Calu3 (cell line): ENCODE data around the gene BRIP1. TPM values are rescaled to one million over a fixed set of nuclear protein-coding genes. Genes with fewer than 3 reads are reported as not detected.

Source experiments
- BruUV-seq: library from RNA; stranded (reverse); fragments of 400-500 nt; replicated peaks from 2 replicates; lab custom pipeline; 2021; lab: Mats Ljungman, UMichigan
- CTCF ChIA-PET: fragments of 300-600 bp; sonication (Branson Sonifier 250); formaldehyde crosslinking; loops from one replicate; lab custom pipeline; 2022; ENCODE audit warnings: antibody characterized with exemption; lab: Charles Lee
- DNase-seq: peaks from one replicate; pipeline ENCODE4 v3.0.0; 2022
- H3K27ac Mint-ChIP-seq: one replicate; pipeline ENCODE4 v1.8.0; 2022; ENCODE audit warnings: mixed read lengths; ENCODE audit not compliant: unreplicated experiment
- H3K27me3 Mint-ChIP-seq: one replicate; pipeline ENCODE4 v1.8.0; 2022; ENCODE audit warnings: mixed read lengths; ENCODE audit not compliant: unreplicated experiment
- H3K36me3 Mint-ChIP-seq: one replicate; pipeline ENCODE4 v1.8.0; 2022; ENCODE audit warnings: mild to moderate bottlenecking, moderate library complexity, mixed read lengths; ENCODE audit not compliant: insufficient read depth, unreplicated experiment
- H3K4me1 Mint-ChIP-seq: one replicate; pipeline ENCODE4 v1.8.0; 2022; ENCODE audit warnings: mild to moderate bottlenecking, low read depth, mixed read lengths; ENCODE audit not compliant: unreplicated experiment
- H3K4me3 Mint-ChIP-seq: one replicate; pipeline ENCODE4 v1.8.0; 2022; ENCODE audit warnings: mild to moderate bottlenecking, low read depth, moderate library complexity, mixed read lengths; ENCODE audit not compliant: unreplicated experiment
- H3K9me3 Mint-ChIP-seq: one replicate; pipeline ENCODE4 v1.8.0; 2022; ENCODE audit warnings: low read depth, mixed read lengths; ENCODE audit not compliant: unreplicated experiment
- intact Hi-C: fragments of 100-400 bp; cut with micrococcal nuclease; formaldehyde crosslinking; loops from one replicate; pipeline ENCODE4 v1.10.0; 2022; ENCODE audit not compliant: unreplicated experiment
- total RNA-seq: library from RNA; stranded (reverse); gene quantifications from 2 replicates; pipeline ENCODE4 v1.2.3, GENCODE V29; 2022
- TF ChIP-seq, protein P1 (sequence below): fragments of 200-600 bp; IDR thresholded peaks from one replicate; pipeline ENCODE4 v1.8.0; 2022; ENCODE audit warnings: antibody characterized with exemption; ENCODE audit not compliant: unreplicated experiment

The BRIP1 gene
- total RNA-seq, 1 experiment from 2014 or later = 12.3 TPM

GRCh38 chr17:61884864-61885263 lies 21.5 kb upstream of the BRIP1 start:
- CTCF ChIA-PET = interaction anchor here (0.7 kb wide), 1 partner anchor 277 kb away, joined by 3 read pairs; no protein-coding TSS in a partner anchor
- Mint-ChIP-seq H3K36me3 (peaks cover 6% of the 10 kb centered on the region), H3K4me1 (no peaks in the 10 kb centered on the region), H3K9me3 (no peaks in the 10 kb centered on the region), H3K27ac (no peak overlapping the region), H3K4me3 (no peak overlapping the region), H3K27me3 (no peaks in the 10 kb centered on the region)
- DNase-seq = no peak
- no TSS peak for BruUV-seq
- intact Hi-C loops = no loop called here
- TF ChIP-seq, protein P1, sequence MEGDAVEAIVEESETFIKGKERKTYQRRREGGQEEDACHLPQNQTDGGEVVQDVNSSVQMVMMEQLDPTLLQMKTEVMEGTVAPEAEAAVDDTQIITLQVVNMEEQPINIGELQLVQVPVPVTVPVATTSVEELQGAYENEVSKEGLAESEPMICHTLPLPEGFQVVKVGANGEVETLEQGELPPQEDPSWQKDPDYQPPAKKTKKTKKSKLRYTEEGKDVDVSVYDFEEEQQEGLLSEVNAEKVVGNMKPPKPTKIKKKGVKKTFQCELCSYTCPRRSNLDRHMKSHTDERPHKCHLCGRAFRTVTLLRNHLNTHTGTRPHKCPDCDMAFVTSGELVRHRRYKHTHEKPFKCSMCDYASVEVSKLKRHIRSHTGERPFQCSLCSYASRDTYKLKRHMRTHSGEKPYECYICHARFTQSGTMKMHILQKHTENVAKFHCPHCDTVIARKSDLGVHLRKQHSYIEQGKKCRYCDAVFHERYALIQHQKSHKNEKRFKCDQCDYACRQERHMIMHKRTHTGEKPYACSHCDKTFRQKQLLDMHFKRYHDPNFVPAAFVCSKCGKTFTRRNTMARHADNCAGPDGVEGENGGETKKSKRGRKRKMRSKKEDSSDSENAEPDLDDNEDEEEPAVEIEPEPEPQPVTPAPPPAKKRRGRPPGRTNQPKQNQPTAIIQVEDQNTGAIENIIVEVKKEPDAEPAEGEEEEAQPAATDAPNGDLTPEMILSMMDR = no peak

GRCh38 chr17:61880589-61881102 lies 17.3 kb upstream of the BRIP1 start:
- H3K4me1 Mint-ChIP-seq = no peaks in the 10 kb centered on the region
- H3K27ac Mint-ChIP-seq = no peak overlapping the region
- no peak overlapping the region for H3K4me3 Mint-ChIP-seq
- BruUV-seq = no TSS peak
- peaks cover 7% of the 10 kb centered on the region for H3K36me3 Mint-ChIP-seq
- TF ChIP-seq, protein P1 = no peak
- no peak for DNase-seq
- intact Hi-C loops = no loop called here
- no peaks in the 10 kb centered on the region for H3K9me3 Mint-ChIP-seq
- no peaks in the 10 kb centered on the region for H3K27me3 Mint-ChIP-seq
- CTCF ChIA-PET = interaction anchor here (0.6 kb wide), 1 partner anchor 229 kb away, joined by 3 read pairs; no protein-coding TSS in a partner anchor

- peaks cover 7% of the 10 kb centered on the region for H3K36me3 Mint-ChIP-seq
- H3K27me3 Mint-ChIP-seq = no peaks in the 10 kb centered on the region
- CTCF ChIA-PET = interaction anchor here (0.6 kb wide), 2 partner anchors 56 to 268 kb away, joined by 3 read pairs; no protein-coding TSS in a partner anchor
- intact Hi-C loops = loop anchor here (10.0 kb wide), 1 partner anchor 186 kb away; the partner anchor contains the start of gene MED13
- no peak for DNase-seq
- H3K9me3 Mint-ChIP-seq = no peaks in the 10 kb centered on the region
- no peak overlapping the region for H3K4me3 Mint-ChIP-seq
- no peaks in the 10 kb centered on the region for H3K4me1 Mint-ChIP-seq
- no peak overlapping the region for H3K27ac Mint-ChIP-seq
- BruUV-seq = no TSS peak
- TF ChIP-seq, protein P1 = no peak
Measured at GRCh38 chr17:61878984-61879612, 15.8 kb upstream of the BRIP1 start.

DNA sequence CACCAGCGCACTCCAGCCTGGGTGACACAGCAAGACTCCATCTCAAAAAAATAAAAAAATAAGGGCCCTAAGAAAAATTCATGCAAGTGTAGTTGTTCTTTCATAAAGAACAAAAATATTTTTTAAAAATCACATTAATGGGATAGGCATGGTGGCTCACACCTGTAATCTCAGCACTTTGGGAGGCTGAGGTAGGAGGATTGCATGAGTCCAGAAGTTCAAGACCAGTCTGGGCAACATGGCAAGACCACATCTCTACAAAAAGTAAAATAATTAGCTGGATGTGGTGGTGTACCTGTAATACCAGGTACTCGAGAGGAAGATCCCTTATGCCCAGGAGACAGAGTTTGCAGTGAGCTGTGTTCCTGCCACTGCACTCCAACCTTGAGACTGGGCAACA lies 15.2 kb upstream of the BRIP1 start:
- Mint-ChIP-seq H3K4me1 (no peaks in the 10 kb centered on the region), H3K9me3 (no peaks in the 10 kb centered on the region), H3K36me3 (peaks cover 7% of the 10 kb centered on the region), H3K4me3 (no peak overlapping the region), H3K27me3 (no peaks in the 10 kb centered on the region), H3K27ac (no peak overlapping the region)
- CTCF ChIA-PET = interaction anchor here (0.6 kb wide), 1 partner anchor 267 kb away, joined by 3 read pairs; no protein-coding TSS in a partner anchor
- no TSS peak for BruUV-seq
- intact Hi-C loops = loop anchor here (10.0 kb wide), 1 partner anchor 186 kb away; the partner anchor contains the start of gene MED13
- TF ChIP-seq, protein P1 = no peak
- no peak for DNase-seq
